HepG2 (cell line): ENCODE measurements around the gene EMC9. TPM values are rescaled to one million over a fixed set of nuclear protein-coding genes. Genes with fewer than 3 reads are reported as not detected.

Experiments used
- CC2D1A ChIP-seq: sonication (generic); formaldehyde crosslinking; IDR thresholded peaks from 2 replicates; pipeline ENCODE4 v1.8.1; 2023; ENCODE audit warnings: mild to moderate bottlenecking, missing genetic modification reagents
- CENPBD1 ChIP-seq: sonication (generic); formaldehyde crosslinking; IDR thresholded peaks from 2 replicates; pipeline ENCODE4 v1.8.0; 2022; ENCODE audit warnings: missing genetic modification reagents, low read depth, mild to moderate bottlenecking, borderline replicate concordance
- E2F1 ChIP-seq: sonication (generic); formaldehyde crosslinking; IDR thresholded peaks from 2 replicates; pipeline ENCODE4 v1.5.0; 2020; ENCODE audit warnings: missing genetic modification reagents
- ELF3 ChIP-seq: IDR thresholded peaks from 2 replicates; pipeline ENCODE4 v1.6.1; 2016; ENCODE audit warnings: missing genetic modification reagents, missing compliant biosample characterization
- FOSL2 ChIP-seq: sonication (generic); formaldehyde crosslinking; IDR thresholded peaks from 2 replicates; pipeline ENCODE4 v1.4.0; 2020; ENCODE audit warnings: missing genetic modification reagents
- GMEB1 ChIP-seq: sonication (generic); formaldehyde crosslinking; IDR thresholded peaks from 2 replicates; pipeline ENCODE4 v1.5.1; 2020; ENCODE audit warnings: missing genetic modification reagents, mild to moderate bottlenecking, borderline replicate concordance
- HMGXB4 ChIP-seq, 2 experiments: sonication (generic) in 1 of 2; formaldehyde crosslinking in 1 of 2; IDR thresholded peaks; 2 replicates each; pipeline versions ENCODE4 v1.4.0 to v1.6.1; 2018 to 2020; ENCODE audit warnings: missing genetic modification reagents in 2 of 2, borderline replicate concordance in 1 of 2, low read depth in 1 of 2, mild to moderate bottlenecking in 1 of 2, missing biosample characterization in 1 of 2
- HNRNPUL1 ChIP-seq: fragments of 200-400 bp; formaldehyde crosslinking; IDR thresholded peaks from 2 replicates; pipeline ENCODE4 v1.6.1; 2017; ENCODE audit warnings: low read depth, mild to moderate bottlenecking, low read length, moderate library complexity
- MXD3 ChIP-seq: IDR thresholded peaks from 2 replicates; pipeline ENCODE4 v1.6.1; 2016; ENCODE audit warnings: mild to moderate bottlenecking, missing biosample characterization, missing genetic modification reagents
- SSRP1 ChIP-seq: IDR thresholded peaks from 2 replicates; pipeline ENCODE4 v1.6.1; 2016; ENCODE audit warnings: control low read depth
- ZEB1 ChIP-seq: IDR thresholded peaks from 2 replicates; pipeline ENCODE4 v1.6.1; 2012; ENCODE audit warnings: mild to moderate bottlenecking, low read depth, inconsistent platforms; ENCODE audit not compliant: insufficient replicate concordance
- ZNF256 ChIP-seq: sonication (generic); formaldehyde crosslinking; conservative IDR thresholded peaks from 2 replicates; pipeline ENCODE4 v1.4.0; 2020; ENCODE audit warnings: missing genetic modification reagents
- ZNF30 ChIP-seq: sonication (generic); formaldehyde crosslinking; IDR thresholded peaks from 2 replicates; pipeline ENCODE4 v1.5.0; 2020; ENCODE audit warnings: mild to moderate bottlenecking, missing genetic modification reagents
- ZNF350 ChIP-seq: sonication (generic); formaldehyde crosslinking; IDR thresholded peaks from 2 replicates; pipeline ENCODE4 v1.4.0; 2020; ENCODE audit warnings: mild to moderate bottlenecking, low read depth, missing genetic modification reagents, borderline replicate concordance
- ZNF383 ChIP-seq: sonication (generic); formaldehyde crosslinking; IDR thresholded peaks from 2 replicates; pipeline ENCODE4 v1.4.0; 2020; ENCODE audit warnings: missing genetic modification reagents, mild to moderate bottlenecking, borderline replicate concordance
- ZNF558 ChIP-seq: sonication (generic); formaldehyde crosslinking; IDR thresholded peaks from 2 replicates; pipeline ENCODE4 v1.9.0; 2022; ENCODE audit warnings: mild to moderate bottlenecking, missing genetic modification reagents, borderline replicate concordance
- ZNF563 ChIP-seq: sonication (generic); formaldehyde crosslinking; IDR thresholded peaks from 2 replicates; pipeline ENCODE4 v1.8.0; 2022; ENCODE audit warnings: mild to moderate bottlenecking, moderate library complexity, missing genetic modification reagents
- ZNF710 ChIP-seq: sonication (generic); formaldehyde crosslinking; IDR thresholded peaks from 2 replicates; pipeline ENCODE4 v1.5.0; 2020; ENCODE audit warnings: mild to moderate bottlenecking, missing genetic modification reagents, borderline replicate concordance
- ZNF720 ChIP-seq: sonication (generic); formaldehyde crosslinking; IDR thresholded peaks from 2 replicates; pipeline ENCODE4 v1.4.0; 2020; ENCODE audit warnings: missing genetic modification reagents
- ZNF772 ChIP-seq: sonication (generic); formaldehyde crosslinking; IDR thresholded peaks from 2 replicates; pipeline ENCODE4 v1.5.0; 2020; ENCODE audit warnings: mild to moderate bottlenecking, missing genetic modification reagents
- polyA plus RNA-seq, 8 experiments: library from polyadenylated mRNA; depleted of rRNA in 3 of 8; stranded (reverse) in 7 of 8; unstranded in 1 of 8; fragments of >200 nt; fragmentation: Illumina TruSeq in 4 of 8; extraction: Trizol in 4 of 8; gene quantifications; 2 replicates each; pipeline versions ENCODE4 v1.2.1 to v1.2.3, GENCODE V29; 2011 to 2016; ENCODE audit warnings: low read depth in 4 of 8, missing spikeins in 1 of 8, mixed read lengths in 1 of 8; ENCODE audit not compliant: insufficient read depth in 1 of 8
- total RNA-seq, 5 experiments: library from RNA; depleted of rRNA; stranded (reverse); fragments of >200 nt; fragmentation: Illumina TruSeq; extraction: Trizol; gene quantifications; 2 replicates each; pipeline ENCODE4 v1.2.3, GENCODE V29; 2016; ENCODE audit warnings: low read depth in 1 of 5

EMC9 gene
- total and polyA plus RNA-seq, 2 of the 13 experiments (the other 11 are each of a cell fraction or from before 2014, with no cell fraction given): 60.5 to 78.7 TPM

- TF ChIP-seq HMGXB4 (CRISPR knock-in tag; IDR thresholded peaks at IDR 0.05; ENCODE audit: borderline replicate concordance in 1 of 2, low read depth in 1 of 2) (peak; percentile 91 to 99), ZNF563 (CRISPR knock-in tag) (no peak), ZEB1 (no peak), HNRNPUL1 (no peak), ELF3 (CRISPR knock-in tag) (peak; percentile 96), ZNF720 (peak; percentile 94; the same call in 1 of the 2 replicates), ZNF558 (no peak), ZNF30 (CRISPR knock-in tag) (no peak), CC2D1A (CRISPR knock-in tag) (peak; percentile 99), ZNF383 (peak; percentile 100), CENPBD1 (no peak), ZNF710 (CRISPR knock-in tag) (peak; percentile 96), MXD3 (peak; percentile 99), ZNF772 (peak; percentile 99), ZNF256 (peak; percentile 56; the same call in 1 of the 2 replicates), ZNF350 (CRISPR knock-in tag) (peak; percentile 97), E2F1 (CRISPR knock-in tag) (no peak; the same call in 1 of the 2 replicates), SSRP1 (peak; percentile 100), GMEB1 (CRISPR knock-in tag) (peak; percentile 81), FOSL2 (peak; percentile 74)
Observed at GRCh38 chr14:24095271-24096068, 45.9 kb downstream of the EMC9 start (continued).
